ENCODE measurements around the gene PNMA8B. TPM values are rescaled to one million over a fixed set of nuclear protein-coding genes. Genes with fewer than 3 reads are reported as not detected.

Gene PNMA8B
- total and polyA plus RNA-seq, 2 donors (not counting 3 experiments of a cell fraction or from before 2014, with no cell fraction given), result 0.11 TPM; not detected in 1

DNA sequence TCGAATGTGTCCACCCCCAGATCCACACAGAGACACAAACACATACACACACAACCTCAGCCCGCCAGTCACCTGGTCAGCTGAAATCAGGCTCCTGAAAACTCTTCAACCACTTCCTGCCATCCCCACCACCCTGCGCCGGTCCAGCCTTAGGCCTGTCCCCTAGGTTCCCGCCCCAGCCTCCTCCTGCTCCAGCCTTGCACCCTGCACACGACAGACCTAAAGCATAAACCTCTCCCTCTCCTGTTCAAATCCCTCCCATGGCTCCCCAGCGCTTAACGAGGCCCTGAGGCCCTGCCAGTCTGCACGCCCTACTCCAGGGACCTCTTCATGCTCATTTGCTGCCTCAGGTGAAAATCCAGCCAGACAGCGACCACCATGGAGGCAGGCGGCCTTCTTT is 7.1 kb downstream of the PNMA8B start:
- no peaks in the 10 kb centered on the region for H3K9me1 ChIP-seq (replicated peaks; ENCODE audit: control insufficient read depth, extremely low read depth, insufficient read depth, low read length)
- no peaks in the 10 kb centered on the region for H3K79me2 ChIP-seq (ENCODE audit: control insufficient read depth, insufficient read depth, low read length)
- FAIRE-seq (no peak), DNase-seq (ENCODE audit: low read depth, low spot score) (no peak)
- ChIA-PET POLR2A (no interaction called here), CTCF (interaction anchor here (0.6 to 3.8 kb wide), 7 partner anchors 10 to 207 kb away, joined by 3 to 94 read pairs (median 21); no protein-coding TSS in a partner anchor)
- intact Hi-C loops (cut with micrococcal nuclease), result no loop called here
- no peak overlapping the region for H3K4me3 ChIP-seq (replicated peaks in 1 of 3; ENCODE audit: insufficient read depth in 1 of 3, low read depth in 1 of 3, low read length in 3 of 3)
- dilution Hi-C loops (cut with MboI; ENCODE audit: extremely low pct_ligation_motif_present, low sequenced_read_pairs), result no loop called here
- BruUV-seq (replicated peaks), result no TSS peak
- TF ChIP-seq GATA2 (IDR thresholded peaks at IDR 0.05; ENCODE audit: insufficient read depth, insufficient read length, low read depth, low read length) (no peak), MYC (IDR thresholded peaks at IDR 0.05; ENCODE audit: low read depth, low read length) (no peak), EZH2 (IDR thresholded peaks at IDR 0.05; ENCODE audit: borderline replicate concordance, low read depth, low read length, severe bottlenecking) (no peak), JUN (IDR thresholded peaks at IDR 0.05; ENCODE audit: borderline replicate concordance, insufficient read depth, insufficient read length, low read depth) (no peak), FOS (IDR thresholded peaks at IDR 0.05; ENCODE audit: borderline replicate concordance, insufficient read depth, low read length) (no peak), POLR2AphosphoS5 (IDR thresholded peaks at IDR 0.05; ENCODE audit: insufficient read depth, low read depth, low read length) (no peak), POLR2A (IDR thresholded peaks at IDR 0.05; ENCODE audit: low read depth, low read length) (no peak)
- TF ChIP-seq, protein P1, sequence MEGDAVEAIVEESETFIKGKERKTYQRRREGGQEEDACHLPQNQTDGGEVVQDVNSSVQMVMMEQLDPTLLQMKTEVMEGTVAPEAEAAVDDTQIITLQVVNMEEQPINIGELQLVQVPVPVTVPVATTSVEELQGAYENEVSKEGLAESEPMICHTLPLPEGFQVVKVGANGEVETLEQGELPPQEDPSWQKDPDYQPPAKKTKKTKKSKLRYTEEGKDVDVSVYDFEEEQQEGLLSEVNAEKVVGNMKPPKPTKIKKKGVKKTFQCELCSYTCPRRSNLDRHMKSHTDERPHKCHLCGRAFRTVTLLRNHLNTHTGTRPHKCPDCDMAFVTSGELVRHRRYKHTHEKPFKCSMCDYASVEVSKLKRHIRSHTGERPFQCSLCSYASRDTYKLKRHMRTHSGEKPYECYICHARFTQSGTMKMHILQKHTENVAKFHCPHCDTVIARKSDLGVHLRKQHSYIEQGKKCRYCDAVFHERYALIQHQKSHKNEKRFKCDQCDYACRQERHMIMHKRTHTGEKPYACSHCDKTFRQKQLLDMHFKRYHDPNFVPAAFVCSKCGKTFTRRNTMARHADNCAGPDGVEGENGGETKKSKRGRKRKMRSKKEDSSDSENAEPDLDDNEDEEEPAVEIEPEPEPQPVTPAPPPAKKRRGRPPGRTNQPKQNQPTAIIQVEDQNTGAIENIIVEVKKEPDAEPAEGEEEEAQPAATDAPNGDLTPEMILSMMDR (IDR thresholded peaks at IDR 0.05; ENCODE audit: extremely low read depth in 1 of 2, insufficient read depth in 1 of 2, low read depth in 1 of 2, low read length in 2 of 2), result no peak
- TF ChIP-seq, protein P2, sequence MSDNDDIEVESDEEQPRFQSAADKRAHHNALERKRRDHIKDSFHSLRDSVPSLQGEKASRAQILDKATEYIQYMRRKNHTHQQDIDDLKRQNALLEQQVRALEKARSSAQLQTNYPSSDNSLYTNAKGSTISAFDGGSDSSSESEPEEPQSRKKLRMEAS (IDR thresholded peaks at IDR 0.05; ENCODE audit: insufficient read depth, insufficient read length), result no peak
- H3K4me1 ChIP-seq (ENCODE audit: control insufficient read depth, extremely low read depth, insufficient read depth, low read length), result peaks cover 7% of the 10 kb centered on the region
- H3K4me2 ChIP-seq (ENCODE audit: insufficient read depth, low read length), result no peak overlapping the region
- H2AFZ ChIP-seq (ENCODE audit: low read depth, low read length), result no peak overlapping the region
- H3K9ac ChIP-seq (replicated peaks; ENCODE audit: extremely low read depth, insufficient read depth, low read length), result no peak overlapping the region
- H3K36me3 ChIP-seq (ENCODE audit: control insufficient read depth in 2 of 2, extremely low read depth in 1 of 2, insufficient read depth in 2 of 2, low read length in 2 of 2), result no peaks in the 10 kb centered on the region
- peaks cover 51 to 54% of the 10 kb centered on the region in 2 experiments for H3K27me3 ChIP-seq (ENCODE audit: control insufficient read depth in 2 of 2, insufficient read depth in 2 of 2, low read length in 2 of 2)
- no peaks in the 10 kb centered on the region for H3K9me3 ChIP-seq (replicated peaks; ENCODE audit: control insufficient read depth, insufficient read depth, low read length)
- no peak overlapping the region for H3K27ac ChIP-seq (ENCODE audit: insufficient read depth, low read depth, low read length)
- H4K20me1 ChIP-seq (replicated peaks; ENCODE audit: control insufficient read depth, extremely low read depth, insufficient read depth, low read length), result no peaks in the 10 kb centered on the region

Data from endothelial cell of umbilical vein (primary cell).